ENCODE data around the gene MYH9. TPM values are rescaled to one million over a fixed set of nuclear protein-coding genes. Genes with fewer than 3 reads are reported as not detected.
"Not testable (repeated sequence)": the region's sequence is repeated elsewhere in the genome, so short reads cannot be mapped to it uniquely, and the experiment has no call there.

The MYH9 gene
- total RNA-seq, 1 experiment from 2014 or later: 653 TPM

DNA sequence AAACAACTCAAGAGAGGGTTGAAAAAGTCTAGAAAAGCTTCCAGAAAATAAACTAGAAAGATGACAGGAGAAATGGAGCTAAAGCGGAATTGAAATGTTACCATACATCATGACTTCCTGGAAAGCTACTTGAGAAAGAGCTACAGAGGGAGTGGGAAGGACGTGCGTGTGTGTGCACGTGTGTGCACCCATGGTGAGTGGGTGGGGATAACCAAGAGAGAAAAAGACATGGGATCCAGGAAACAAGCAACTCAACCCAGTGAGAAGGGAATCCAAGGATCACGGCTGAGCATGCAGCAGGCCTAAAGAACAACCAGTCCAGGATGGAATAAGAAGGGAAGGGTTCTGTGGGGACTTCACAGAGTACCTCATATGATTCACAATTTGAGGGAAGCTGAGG, 113.2 kb downstream of the MYH9 start:
- no peak overlapping the region for H3K27ac Mint-ChIP-seq (ENCODE audit: low read depth, unreplicated experiment)
- peaks cover 5% of the 10 kb centered on the region for H3K4me1 Mint-ChIP-seq (ENCODE audit: insufficient read depth, unreplicated experiment)
- no peak overlapping the region for H3K4me3 Mint-ChIP-seq (ENCODE audit: unreplicated experiment)
- no peaks in the 10 kb centered on the region for H3K9me3 Mint-ChIP-seq (ENCODE audit: unreplicated experiment)
- no TSS peak for BruUV-seq (replicated peaks)
- no peak for DNase-seq (ENCODE audit: unreplicated experiment)
- no peaks in the 10 kb centered on the region for H3K27me3 Mint-ChIP-seq (ENCODE audit: insufficient read depth, unreplicated experiment)
- intact Hi-C loops (cut with micrococcal nuclease): no loop called here
- H3K36me3 Mint-ChIP-seq (ENCODE audit: insufficient read depth, unreplicated experiment): peaks cover 12% of the 10 kb centered on the region
- CTCF ChIA-PET: interaction anchor here (1.5 kb wide), 2 partner anchors 36 to 130 kb away, joined by 5 to 6 read pairs; partner anchors contain the start of gene APOL2
- no peak for TF ChIP-seq CTCF (IDR thresholded peaks at IDR 0.05; ENCODE audit: unreplicated experiment)
- POLR2A ChIA-PET: interaction anchor here (0.7 to 1.4 kb wide), 3 partner anchors 10 to 299 kb away, joined by 3 to 4 read pairs (median 4); partner anchors contain the start of gene APOL2

- POLR2A ChIA-PET; BruUV-seq (replicated peaks); H3K4me3 Mint-ChIP-seq (ENCODE audit: unreplicated experiment); H3K27ac Mint-ChIP-seq (ENCODE audit: low read depth, unreplicated experiment); H3K9me3 Mint-ChIP-seq (ENCODE audit: unreplicated experiment); H3K27me3 Mint-ChIP-seq (ENCODE audit: insufficient read depth, unreplicated experiment); intact Hi-C loops (cut with micrococcal nuclease); H3K36me3 Mint-ChIP-seq (ENCODE audit: insufficient read depth, unreplicated experiment); DNase-seq (ENCODE audit: unreplicated experiment); H3K4me1 Mint-ChIP-seq (ENCODE audit: insufficient read depth, unreplicated experiment): not testable (repeated sequence)
- CTCF ChIA-PET: interaction anchor here (2.2 kb wide), 1 partner anchor 32 kb away, joined by 9 read pairs; the partner anchor contains the start of gene APOL2
Observed at GRCh38 chr22:36271951-36272350, 115.8 kb downstream of the MYH9 start.

GRCh38 chr22:36271231-36271630, 116.5 kb downstream of the MYH9 start:
- H3K36me3 Mint-ChIP-seq (ENCODE audit: insufficient read depth, unreplicated experiment); H3K4me3 Mint-ChIP-seq (ENCODE audit: unreplicated experiment); H3K9me3 Mint-ChIP-seq (ENCODE audit: unreplicated experiment); H3K27ac Mint-ChIP-seq (ENCODE audit: low read depth, unreplicated experiment); BruUV-seq (replicated peaks); H3K4me1 Mint-ChIP-seq (ENCODE audit: insufficient read depth, unreplicated experiment); H3K27me3 Mint-ChIP-seq (ENCODE audit: insufficient read depth, unreplicated experiment); POLR2A ChIA-PET; intact Hi-C loops (cut with micrococcal nuclease); DNase-seq (ENCODE audit: unreplicated experiment): not testable (repeated sequence)
- CTCF ChIA-PET: interaction anchor here (2.2 to 2.3 kb wide), 2 partner anchors 29 to 32 kb away, joined by 9 read pairs; partner anchors contain the start of gene APOL2

- no TSS peak for BruUV-seq (replicated peaks)
- peaks cover 11% of the 10 kb centered on the region for H3K4me1 Mint-ChIP-seq (ENCODE audit: insufficient read depth, unreplicated experiment)
- CTCF ChIA-PET: interaction anchor here (1.7 kb wide), 1 partner anchor 10 kb away, joined by 4 read pairs; no protein-coding TSS in a partner anchor
Observed at GRCh38 chr22:36267896-36268485, 119.8 kb downstream of the MYH9 start.

More at GRCh38 chr22:36267896-36268485, 119.8 kb downstream of the MYH9 start:
- H3K27ac Mint-ChIP-seq (ENCODE audit: low read depth, unreplicated experiment): no peak overlapping the region
- no peaks in the 10 kb centered on the region for H3K36me3 Mint-ChIP-seq (ENCODE audit: insufficient read depth, unreplicated experiment)
- no peak for DNase-seq (ENCODE audit: unreplicated experiment)
- no peak for TF ChIP-seq CTCF (IDR thresholded peaks at IDR 0.05; ENCODE audit: unreplicated experiment)
- POLR2A ChIA-PET: no interaction called here
- H3K27me3 Mint-ChIP-seq (ENCODE audit: insufficient read depth, unreplicated experiment): no peaks in the 10 kb centered on the region
- no peak overlapping the region for H3K4me3 Mint-ChIP-seq (ENCODE audit: unreplicated experiment)
- no peaks in the 10 kb centered on the region for H3K9me3 Mint-ChIP-seq (ENCODE audit: unreplicated experiment)
- intact Hi-C loops (cut with micrococcal nuclease): no loop called here

Data from MCF 10A (cell line).